Stimulated activated CD8-positive, alpha-beta memory T cell treated with anti-CD3 and anti-CD28 coated beads, Interleukin-4, amount 100 ng/mL, for 1 hour (primary cell): ENCODE results near the gene EGR4.
"Not testable (repeated sequence)": the region's sequence is repeated elsewhere in the genome, so short reads cannot be mapped to it uniquely, and the experiment has no call there.

Experiments
- DNase-seq, 2 donors: peaks; one replicate each; pipeline ENCODE4 v3.0.0-alpha.2; 2020; ENCODE audit warnings: low read depth in 2 of 2, low spot score in 1 of 2

The EGR4 gene

DNA sequence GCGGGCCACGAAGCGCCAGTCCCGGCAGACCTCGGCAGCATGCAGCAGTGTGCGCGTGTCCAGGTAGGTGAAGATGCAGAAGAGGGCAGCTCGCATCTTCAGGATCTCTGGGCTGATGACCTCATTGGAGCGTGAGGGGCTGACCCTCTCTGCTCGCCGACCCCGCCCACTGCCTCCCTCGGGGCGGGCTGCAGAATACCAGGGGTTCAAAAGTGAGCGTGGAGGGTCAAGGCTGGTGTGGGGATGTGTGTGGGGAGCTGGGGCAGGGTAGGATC is 29.1 kb downstream of the EGR4 start:
- no peak for DNase-seq

DNA sequence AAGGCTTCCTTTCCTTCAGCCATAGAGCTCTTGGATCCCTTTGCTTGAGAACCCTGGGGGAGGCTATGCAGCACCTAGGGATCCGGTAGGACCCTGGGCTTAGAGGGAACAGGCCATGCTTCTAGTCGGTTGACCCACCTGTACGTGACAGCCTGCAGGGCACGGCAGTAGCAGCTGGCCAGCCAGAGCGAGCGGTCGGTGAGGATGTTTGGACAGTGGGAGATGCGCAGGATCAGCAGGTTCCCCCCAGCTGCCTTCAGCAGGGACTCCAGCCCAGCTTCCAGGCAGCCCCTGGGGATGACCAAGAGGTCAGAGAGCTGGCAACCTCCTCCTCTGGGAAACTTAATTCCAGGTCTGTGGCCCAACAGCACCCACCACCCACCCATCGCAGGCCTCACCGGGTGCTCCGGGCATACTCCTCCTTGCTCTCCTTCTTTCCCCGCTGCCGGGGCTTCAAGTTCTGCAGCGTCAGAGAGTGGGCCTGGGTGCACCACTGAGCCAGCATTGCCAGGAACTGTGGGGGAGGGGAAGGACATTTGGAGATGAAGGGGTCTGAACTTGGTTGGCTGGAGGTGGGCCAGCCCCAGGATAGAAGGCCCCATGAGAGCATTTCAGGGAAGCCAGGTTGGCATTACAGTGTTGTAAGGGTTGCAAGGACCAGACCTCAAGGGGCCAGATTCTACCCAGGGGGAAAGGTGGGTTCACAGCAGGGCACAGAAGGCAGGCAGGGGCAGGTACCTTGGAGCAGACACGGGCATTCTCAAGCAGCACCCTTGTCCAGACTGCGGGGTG is 29.6 kb downstream of the EGR4 start:
- DNase-seq, result no peak

DNA sequence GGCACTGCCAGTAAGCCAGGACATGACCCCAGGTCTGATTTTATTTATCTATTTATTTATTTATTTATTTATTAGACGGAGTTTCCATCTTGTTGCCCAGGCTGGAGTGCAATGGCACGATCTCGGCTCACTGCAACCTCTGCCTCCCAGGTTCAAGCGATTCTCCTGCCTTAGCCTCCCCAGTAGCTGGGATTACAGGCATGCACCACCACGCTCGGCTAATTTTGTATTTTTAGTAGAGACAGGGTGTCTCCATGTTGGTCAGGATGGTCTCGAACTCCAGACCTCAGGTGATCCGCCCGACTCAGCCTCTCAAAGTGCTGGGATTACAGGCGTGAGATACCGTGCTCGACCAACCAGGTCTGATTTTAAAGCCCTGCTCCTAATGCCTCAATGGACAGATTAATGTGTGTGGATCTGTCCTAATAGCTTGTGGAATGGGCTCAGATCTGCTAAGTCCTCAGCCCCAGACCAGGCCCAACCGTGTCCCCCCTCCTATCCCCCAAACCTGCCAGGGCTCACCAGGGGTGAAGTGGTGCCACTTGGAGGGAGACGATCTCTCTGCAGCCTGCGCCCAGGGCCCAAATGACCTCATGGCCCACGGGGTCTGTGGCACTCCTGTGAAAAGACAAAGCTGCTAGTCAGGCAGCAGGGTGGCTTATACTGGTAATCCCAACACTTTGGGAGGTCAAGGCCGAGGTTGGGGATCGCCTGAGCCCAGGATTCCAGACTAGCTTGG is 30.5 kb downstream of the EGR4 start:
- DNase-seq, result not testable (repeated sequence)

DNA sequence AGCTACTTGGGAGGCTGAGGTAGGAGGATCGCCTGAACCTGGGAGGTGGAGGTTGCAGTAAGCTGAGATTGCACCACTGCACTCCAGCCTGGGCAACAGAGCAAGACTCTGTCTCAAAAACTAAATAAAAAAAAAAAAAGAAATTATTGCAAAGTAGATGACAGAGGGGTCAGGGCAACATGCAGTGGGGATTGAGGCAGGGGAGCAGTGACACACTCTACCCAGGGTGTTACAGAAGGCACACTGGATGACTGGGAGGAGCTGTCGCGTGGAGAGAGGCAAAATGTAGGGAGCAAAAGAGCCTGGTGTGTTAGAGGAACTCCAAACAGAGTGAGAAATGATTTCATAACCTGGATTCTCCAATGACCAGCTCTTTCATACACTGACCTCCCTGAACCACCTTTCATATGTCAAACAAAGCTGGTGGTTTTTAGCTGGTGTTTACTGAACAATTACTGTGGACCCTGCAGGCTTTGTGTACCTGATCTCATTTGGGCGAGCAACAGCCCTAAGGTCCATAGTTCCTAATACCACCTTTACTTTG is 31.2 kb downstream of the EGR4 start:
- no peak for DNase-seq

DNA sequence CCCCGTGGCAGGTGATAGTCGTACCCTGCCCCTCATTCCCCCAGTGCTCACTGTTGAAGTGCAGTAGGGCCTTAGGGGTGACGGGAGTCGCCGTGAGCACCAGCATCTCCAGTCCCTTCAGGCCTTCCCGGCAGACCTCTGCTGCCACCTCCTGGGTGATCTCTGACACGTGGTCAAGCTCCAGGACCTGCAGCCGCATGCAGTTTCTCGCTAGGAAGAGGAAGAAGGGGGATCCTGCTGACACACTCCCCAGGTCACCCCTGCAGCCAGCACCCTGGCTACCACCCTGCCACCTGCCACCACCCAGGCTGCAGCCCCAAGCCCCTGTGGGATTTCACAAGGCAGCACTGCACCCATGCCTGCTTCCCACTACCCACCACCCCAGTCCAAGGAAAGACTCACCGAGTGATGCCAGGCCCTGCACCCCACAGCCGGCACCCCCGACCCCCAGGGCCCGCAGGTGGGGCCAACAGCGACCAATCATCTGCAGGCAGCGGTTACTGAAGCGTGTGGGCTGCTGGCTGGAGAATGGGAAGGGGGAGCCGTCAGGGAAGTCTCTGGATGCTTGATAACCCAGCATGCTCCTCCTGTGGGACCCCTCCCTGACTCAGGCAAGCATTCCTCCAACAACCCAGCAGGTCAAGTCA is 32.9 kb downstream of the EGR4 start:
- DNase-seq, result no peak

DNA sequence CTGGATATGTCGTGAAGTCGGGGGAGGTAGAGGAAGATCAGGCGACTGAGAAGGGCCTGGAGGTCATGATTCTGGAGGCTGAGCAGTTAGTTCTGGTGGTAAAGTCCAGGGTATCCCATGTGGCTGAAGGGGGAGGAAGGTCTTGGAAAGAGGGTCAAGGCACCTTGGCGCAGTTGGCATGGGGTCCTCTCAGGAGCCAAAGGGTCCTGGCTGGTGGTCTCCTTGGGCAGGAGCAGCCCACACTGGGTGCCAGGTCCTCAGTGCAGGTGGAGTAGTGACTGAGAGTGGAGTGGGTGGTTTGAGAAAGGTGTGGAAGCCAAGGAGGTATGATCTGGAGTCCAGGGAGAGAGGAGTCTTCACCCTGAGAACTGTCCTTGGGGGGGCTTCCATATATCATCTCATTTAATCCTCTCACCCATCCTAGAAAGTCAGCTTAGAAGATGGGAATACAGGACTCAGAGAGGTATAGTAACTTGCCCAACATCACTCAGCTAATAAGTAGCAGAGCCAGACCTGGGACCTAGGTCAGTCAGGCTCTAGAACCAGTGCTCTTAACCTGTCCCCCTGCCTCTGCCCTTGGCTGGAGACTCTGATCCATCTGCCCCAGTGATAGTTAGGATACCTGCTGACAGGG is 33.5 kb downstream of the EGR4 start:
- DNase-seq, result no peak

DNA sequence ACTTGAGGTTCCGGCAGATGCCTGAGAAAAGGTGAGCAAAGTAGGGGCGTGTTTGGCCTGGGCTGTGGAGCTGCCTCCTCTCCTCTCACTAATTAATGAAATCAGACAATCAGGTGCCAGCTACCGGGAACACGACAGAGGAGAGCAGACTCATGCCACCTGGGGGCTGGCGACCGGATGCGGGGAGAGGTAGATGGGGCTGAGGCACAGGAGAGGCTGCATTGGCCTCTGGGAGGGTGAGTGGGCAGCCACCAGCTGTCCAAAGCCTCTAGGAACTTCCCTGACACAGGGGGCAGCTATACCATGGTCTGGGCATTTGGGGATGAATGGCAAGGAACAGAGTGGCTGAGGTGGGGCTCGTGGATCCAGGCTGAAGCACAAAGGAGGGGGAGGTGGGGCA is 34.1 kb downstream of the EGR4 start:
- DNase-seq, result no peak

DNA sequence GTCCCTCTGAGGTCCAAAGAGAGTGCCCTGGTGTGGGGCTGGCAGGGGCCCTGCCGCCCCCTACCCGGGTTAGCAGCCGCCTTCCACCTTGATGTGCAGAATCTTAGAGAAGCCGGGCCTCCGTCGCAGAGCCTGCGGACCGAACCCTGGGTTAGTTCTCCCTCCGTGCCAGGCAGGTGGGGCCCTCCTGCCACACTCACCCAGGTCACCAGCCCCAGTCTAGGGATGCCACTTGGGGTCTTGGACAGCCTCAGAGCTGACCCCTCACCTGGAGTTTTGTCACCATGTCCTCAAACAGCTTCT is 34.5 kb downstream of the EGR4 start:
- DNase-seq, result no peak

DNA sequence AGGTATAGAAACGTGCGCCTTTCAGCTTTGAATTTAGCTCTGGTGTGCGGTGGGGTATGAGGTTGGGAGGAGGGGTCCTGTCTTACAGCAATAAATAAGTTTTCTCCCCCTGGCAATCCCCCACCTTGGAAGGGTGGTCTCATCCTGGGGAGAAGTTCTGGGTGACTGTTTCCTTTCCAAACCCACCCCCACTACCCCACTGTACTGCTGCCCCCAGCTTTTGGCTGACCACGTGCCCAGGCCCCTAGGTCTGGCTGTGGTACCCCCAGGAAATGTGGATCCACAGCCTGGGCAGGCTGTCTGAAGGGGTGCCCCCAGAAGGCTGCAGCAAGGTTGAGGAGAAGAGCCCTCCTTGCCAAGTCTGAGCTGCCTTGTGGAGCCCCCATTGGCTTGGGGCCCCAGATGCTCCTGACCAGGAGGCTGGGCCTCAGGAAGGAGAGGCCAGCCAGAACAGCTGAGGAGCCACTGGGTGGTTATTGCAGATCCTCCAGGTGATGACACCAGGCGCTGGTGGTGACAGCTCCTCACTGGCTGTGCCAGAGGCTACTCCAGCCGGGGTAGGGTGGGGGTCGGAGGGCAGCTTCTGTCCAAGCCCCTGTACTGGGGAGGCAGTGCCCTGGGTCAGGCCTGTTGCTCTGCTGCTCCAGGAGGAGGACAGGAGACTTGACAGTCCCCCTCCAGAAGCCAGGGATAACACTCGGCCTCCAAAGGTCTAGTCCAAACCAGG is 35.0 kb downstream of the EGR4 start:
- DNase-seq, result no peak

DNA sequence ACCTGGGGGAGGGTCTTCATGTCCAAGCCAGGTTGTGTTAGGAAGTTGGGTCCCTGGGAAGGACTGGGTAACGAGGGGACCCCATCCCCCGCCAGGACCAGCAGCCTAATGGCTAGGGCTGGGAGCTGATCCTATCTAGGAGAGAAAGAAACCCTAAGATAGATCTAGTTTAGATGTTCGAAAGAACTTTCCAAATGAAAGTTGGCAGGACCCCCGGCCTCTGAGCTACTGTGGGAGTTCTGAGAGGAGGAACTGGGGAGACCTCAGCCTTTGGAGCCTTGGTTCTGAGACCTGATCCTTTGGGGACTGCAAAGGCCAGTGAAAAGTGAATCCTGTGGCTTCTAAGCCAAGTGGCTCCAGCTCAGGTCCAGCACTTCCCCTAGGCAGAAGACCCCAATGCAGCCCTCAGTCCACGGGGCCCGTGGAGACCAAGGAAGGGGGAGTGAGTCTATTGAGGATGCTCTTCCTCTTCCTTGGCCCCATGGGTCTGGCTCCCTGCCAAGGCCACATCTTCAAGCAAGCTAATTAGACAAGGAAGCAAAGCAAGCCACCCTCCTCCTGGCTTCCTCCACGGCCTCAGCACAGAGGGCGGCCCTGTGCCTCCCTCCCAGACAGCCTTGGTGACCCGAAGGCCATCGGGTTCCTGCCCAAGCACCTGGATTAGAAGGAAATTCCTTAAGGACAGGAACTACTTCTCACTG is 35.8 kb downstream of the EGR4 start:
- DNase-seq, result no peak

DNA sequence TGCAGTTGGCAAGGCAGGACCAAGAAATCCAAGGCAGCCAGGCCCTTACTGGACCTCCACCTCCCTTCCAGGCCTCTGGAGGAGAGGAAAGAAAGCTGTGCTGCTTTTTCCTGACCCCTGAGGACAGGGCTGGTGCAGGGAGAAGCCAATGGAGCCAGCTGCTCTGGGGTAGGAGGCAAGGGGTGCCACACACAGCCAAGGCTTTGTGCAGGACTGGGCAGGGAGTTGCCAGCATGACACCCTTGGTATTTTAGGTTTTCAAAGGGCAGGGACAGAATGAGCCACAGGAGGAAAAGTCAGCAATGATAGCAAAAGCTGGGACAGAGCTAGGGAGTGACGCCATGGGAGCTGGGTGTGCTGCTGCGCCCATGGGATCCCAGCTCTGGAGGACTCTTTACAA is 36.3 kb downstream of the EGR4 start:
- no peak for DNase-seq

DNA sequence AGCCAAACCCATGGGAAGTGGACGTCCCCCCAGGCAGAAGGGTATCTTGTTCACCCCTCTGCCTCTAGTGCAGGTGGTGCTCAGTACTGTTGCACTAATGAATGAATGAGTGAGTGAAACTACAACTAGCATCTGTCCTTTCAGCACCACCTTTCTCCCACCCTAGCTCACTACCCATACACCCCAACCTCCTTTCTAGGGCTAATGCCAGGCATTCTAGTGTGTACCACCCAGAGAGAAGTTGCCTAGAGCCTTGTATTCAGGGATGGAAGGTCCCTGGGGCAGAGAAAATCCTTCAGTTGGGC is 36.8 kb downstream of the EGR4 start:
- DNase-seq, result no peak

DNA sequence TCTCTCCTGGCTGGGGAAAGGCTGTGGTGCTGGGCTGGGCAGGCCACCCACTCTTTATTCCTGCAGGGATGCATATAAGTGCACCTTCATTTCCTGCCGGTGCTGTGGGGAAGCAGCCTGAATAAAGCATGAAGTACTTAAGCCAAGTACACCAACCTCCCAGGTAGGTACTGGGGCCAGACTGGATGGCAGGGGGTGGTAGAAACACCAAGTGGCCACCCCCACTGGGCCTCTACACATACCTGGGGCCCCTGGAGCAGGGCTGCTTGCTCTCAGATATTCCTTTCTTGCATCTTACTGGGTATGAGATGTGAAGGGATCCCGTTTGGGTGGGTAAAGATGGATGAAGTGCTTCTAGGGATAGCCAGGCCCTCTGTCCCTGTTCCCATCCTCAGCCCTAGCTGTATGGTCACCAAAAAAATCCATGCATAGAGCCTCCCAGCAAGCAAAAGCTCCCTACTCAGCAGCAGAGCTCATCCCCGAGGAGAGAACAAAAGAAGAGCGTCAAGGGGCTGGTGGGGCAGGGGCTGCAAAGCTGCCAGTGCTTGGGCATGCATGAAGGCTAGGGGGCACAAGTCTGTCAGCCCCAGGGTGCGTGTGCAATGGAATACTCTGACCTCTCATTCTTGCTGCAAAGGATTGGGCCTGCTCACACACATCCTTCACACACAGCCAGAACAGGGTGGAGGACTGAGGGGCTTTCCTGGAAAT is 37.3 kb downstream of the EGR4 start:
- no peak for DNase-seq

DNA sequence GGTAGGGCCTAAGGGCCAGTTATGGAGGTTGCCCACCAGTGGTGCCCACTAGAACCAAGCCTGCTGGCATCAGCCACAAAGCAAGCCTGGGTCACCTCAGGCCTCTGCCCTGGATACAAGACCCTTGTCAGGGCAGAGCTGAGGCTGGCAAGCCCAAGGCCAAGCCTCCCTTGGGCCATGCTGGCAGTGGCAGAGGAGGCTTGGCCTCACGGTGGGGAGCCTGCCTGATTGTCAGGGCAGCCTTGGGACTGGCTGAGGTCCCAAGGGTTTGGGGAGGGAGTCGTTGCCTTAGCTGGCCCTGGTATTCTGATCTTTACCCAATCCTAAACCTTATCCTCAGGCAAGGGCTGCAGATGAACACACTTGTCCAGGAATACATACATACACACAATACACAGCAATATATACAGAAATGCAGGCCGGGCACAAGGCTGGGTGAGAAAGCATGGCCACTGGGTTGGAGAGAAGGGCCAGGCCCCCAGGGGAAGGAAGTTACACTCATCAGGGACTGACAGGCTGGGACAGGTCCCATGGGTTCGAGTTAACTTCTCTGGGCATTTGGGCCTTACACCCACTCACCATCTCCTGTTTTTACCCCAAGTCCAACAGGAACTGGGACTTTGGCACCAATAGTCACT is 38.2 kb downstream of the EGR4 start:
- DNase-seq, result no peak

DNA sequence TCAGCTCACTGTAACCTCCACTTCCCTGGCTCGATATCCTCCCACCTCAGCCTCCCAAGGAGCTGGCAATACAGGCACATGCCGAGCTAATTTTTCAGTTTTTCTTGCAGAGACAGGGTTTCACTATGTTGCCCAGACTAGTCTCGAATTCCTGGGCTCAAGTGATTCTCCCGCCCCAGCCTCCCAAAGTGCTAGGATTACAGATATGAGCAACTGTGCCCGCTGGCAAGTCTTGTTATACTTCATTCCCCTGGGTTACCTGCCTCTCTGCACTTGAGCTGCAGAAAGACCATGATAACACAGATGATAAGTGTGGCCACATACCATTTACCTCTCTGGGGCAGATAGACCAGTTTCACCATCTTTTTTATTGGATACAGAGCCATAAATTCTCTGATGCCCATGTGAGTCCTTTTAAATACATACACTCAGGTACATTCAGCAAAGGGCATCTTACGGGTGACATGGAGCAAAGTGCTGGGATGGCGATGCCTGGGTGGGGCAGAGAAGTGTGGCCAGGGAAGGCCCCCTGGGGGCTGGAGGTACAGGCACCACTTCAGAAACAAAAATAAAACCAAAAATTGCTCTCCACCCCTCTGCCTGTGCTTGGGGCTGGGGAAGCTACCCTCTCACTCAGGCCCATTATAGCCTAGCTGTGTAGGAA is 38.9 kb downstream of the EGR4 start:
- DNase-seq, result no peak

DNA sequence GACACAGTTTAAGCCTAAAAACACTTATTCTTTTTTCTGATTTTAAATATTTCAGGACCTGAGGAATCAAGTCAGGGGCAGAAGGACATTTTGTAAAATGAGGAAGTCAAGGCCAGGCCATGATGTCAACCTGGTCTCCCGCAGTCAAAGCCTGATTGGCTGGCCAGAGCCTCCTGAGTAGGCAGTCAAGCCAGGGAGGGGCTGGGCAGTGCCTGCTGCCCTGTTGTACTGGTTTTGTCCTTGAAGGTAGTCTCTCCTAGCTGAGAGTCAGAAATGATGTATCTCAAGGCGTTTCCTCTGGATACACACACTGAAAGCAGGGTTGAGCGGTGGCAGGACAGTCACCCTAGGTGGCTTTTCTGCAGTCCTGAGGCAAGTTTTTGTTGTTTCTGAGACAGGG is 39.4 kb downstream of the EGR4 start:
- DNase-seq, result no peak

DNA sequence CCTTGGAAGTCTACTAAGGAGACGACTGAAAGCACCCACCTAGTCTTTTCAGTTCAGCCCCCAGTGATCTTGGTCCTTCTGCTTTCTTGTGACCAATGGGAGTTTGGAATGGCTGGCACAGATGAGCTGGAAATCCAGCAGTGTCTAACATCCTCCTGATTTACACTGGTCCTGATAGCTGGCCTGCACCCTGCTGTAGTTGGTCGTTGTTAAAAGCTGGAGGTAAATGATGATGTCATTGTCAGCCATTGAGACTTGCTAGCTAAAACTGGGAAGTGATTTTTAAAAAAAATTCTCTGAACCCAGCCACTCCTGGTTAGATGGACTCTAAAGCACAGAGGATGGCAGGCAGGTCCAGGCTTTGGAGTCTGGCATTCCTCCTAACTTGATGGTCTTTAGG is 39.9 kb downstream of the EGR4 start:
- DNase-seq, result no peak

DNA sequence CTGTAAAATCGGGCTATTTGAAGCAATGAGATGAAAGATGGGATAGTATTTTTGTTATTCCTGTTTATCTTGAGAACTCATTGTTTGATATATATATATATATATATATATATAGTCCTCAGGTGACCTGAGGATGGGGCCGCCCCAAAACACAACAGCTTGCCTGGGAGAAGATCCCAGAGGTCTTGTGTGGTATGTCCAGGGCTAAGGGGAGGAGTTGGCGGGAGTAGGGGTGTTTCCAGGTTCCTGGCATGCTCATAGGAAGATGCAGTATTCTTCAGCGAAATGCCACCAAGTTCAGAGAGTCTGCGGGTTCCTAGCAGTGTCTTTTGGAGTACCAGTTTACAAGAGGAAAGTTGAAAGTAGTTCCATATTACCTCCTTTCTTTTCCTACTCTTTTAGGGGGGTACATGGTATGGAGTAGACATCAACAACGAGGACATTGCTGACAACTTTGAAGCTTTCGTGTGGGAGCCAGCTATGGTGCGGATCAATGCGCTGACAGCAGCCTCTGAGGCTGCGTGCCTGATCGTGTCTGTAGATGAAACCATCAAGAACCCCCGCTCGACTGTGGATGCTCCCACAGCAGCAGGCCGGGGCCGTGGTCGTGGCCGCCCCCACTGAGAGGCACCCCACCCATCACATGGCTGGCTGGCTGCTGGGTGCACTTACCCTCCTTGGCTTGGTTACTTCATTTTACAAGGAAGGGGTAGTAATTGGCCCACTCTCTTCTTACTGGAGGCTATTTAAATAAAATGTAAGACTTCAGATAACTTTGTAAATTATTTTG is 40.9 kb downstream of the EGR4 start:
- no peak for DNase-seq
